ENCODE results near the gene KBTBD4.

- TF ChIP-seq CTCF (IDR thresholded peaks at IDR 0.05; ENCODE audit: low read length) (no peak), EZH2 (IDR thresholded peaks at IDR 0.05; ENCODE audit: borderline replicate concordance, low read length) (no peak)
These were observed 13.5 kb upstream of the KBTBD4 start for GRCh38 chr11:47592251-47592650.

Data from OCI-LY1 (cell line).